H1 (cell line): ENCODE data around the gene C9orf152. TPM values are rescaled to one million over a fixed set of nuclear protein-coding genes. Genes with fewer than 3 reads are reported as not detected.

ENCODE experiments used
- CHD7 ChIP-seq: fragments of 300-600 bp; sonication (generic); IDR thresholded peaks from 2 replicates; pipeline ENCODE4 v1.7.1; 2012; ENCODE audit warnings: low read length, moderate library complexity, mild to moderate bottlenecking, inconsistent platforms; ENCODE audit not compliant: insufficient replicate concordance
- GABPA ChIP-seq: IDR thresholded peaks from 2 replicates; pipeline ENCODE4 v1.6.1; 2011; ENCODE audit warnings: mild to moderate bottlenecking, low read length, moderate library complexity, borderline replicate concordance; ENCODE audit not compliant: insufficient read depth
- KDM1A ChIP-seq: fragments of 200-600, 300-600 bp; sonication (generic); IDR thresholded peaks from 2 replicates; pipeline ENCODE4 v1.7.1; 2016; ENCODE audit warnings: mild to moderate bottlenecking, low read length, borderline replicate concordance
- KDM4A ChIP-seq: IDR thresholded peaks from one replicate; pipeline ENCODE4 v1.7.1; 2012; ENCODE audit warnings: low read depth, mild to moderate bottlenecking, moderate library complexity, low read length, inconsistent platforms; ENCODE audit not compliant: severe bottlenecking
- RXRA ChIP-seq: IDR thresholded peaks from 2 replicates; pipeline ENCODE4 v1.6.1; 2011; ENCODE audit warnings: low read depth, mild to moderate bottlenecking, low read length, moderate library complexity; ENCODE audit not compliant: insufficient read depth
- SIN3A ChIP-seq, 2 experiments: IDR thresholded peaks in 1 of 2; conservative IDR thresholded peaks in 1 of 2; 2 replicates each; pipeline ENCODE4 v1.6.1; 2011 to 2012; ENCODE audit warnings: low read length in 2 of 2, improper control_type of control experiment in 1 of 2, low read depth in 1 of 2, mild to moderate bottlenecking in 1 of 2
- polyA plus RNA-seq, 7 experiments: library from polyadenylated mRNA; depleted of rRNA in 3 of 7; stranded (reverse) in 5 of 7; unstranded in 2 of 7; fragments of >200 nt in 5 of 7; fragments of 200-250 nt in 2 of 7; gene quantifications; 1 replicate in 5 of 7; 2 replicates in 1 of 7; 4 replicates in 1 of 7; pipeline versions ENCODE4 v1.2.1 to v1.2.3, GENCODE V29; 2011 to 2013; ENCODE audit warnings: missing spikeins in 2 of 7, mixed read lengths in 2 of 7
- total RNA-seq: library from RNA; stranded (reverse); fragmentation: NEBNext Ultra II Directional; extraction: Animal tissue kit (Norgen Biotek cat#: 25700); gene quantifications from 2 replicates; pipeline ENCODE4 v1.2.1, GENCODE V29; 2021

The C9orf152 gene
- total and polyA plus RNA-seq, 2 of the 8 experiments (the other 6 are each of a cell fraction or from before 2014, with no cell fraction given), result not detected

- TF ChIP-seq KDM4A (no peak), RXRA (no peak), SIN3A (conservative IDR thresholded peaks at IDR 0.05 in 1 of 2, IDR thresholded peaks at IDR 0.05 in 1 of 2; ENCODE audit: low read depth in 1 of 2, low read length in 2 of 2) (no peak), KDM1A (no peak), CHD7 (no peak), GABPA (no peak)
- TF ChIP-seq, all 59 proteins: peak for 0
These were observed 54.5 kb downstream of the C9orf152 start (continued) for GRCh38 chr9:110153431-110153830.
